Measurements from ENCODE around the gene GLT6D1. TPM values are rescaled to one million over a fixed set of nuclear protein-coding genes. Genes with fewer than 3 reads are reported as not detected.

Gene GLT6D1
- total and polyA plus RNA-seq, 3 donors from 2014 or later, result 0.47 to 1.6 TPM; not detected in 1

DNA sequence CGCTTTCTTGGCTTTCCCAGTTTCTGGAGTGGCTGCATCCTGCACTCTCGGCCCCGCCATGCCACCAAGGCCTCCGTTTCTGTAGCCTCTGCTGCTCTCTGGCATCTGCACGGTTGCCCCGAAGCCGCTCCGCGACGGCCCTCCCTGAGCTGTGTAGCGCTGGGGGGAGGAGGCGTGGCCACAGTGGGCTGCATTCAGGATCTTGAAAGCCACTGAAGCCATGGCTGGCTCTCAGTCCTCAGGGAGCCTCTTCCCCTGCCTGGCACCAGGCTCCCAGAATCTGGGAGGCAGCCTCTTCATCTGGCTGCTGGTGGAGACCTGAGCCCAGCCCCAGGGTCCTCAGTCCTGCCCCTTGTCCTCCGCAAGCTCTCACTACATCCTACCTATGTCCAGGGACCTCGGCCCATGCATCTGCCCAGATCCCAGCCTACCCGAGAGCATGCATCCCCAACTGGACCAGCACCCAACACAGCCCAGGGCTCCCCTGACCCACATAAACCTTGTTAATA is 52.7 kb downstream of the GLT6D1 start:
- no peak overlapping the region for H3K27ac ChIP-seq
- intact Hi-C loops (cut with DNase I; ENCODE audit: low total_unique reads), result no loop called here
- WGBS, 2 donors, result 77 to 79% methylated on average over 12 to 15 of the region's 15 CpGs
- TF ChIP-seq, protein P1, sequence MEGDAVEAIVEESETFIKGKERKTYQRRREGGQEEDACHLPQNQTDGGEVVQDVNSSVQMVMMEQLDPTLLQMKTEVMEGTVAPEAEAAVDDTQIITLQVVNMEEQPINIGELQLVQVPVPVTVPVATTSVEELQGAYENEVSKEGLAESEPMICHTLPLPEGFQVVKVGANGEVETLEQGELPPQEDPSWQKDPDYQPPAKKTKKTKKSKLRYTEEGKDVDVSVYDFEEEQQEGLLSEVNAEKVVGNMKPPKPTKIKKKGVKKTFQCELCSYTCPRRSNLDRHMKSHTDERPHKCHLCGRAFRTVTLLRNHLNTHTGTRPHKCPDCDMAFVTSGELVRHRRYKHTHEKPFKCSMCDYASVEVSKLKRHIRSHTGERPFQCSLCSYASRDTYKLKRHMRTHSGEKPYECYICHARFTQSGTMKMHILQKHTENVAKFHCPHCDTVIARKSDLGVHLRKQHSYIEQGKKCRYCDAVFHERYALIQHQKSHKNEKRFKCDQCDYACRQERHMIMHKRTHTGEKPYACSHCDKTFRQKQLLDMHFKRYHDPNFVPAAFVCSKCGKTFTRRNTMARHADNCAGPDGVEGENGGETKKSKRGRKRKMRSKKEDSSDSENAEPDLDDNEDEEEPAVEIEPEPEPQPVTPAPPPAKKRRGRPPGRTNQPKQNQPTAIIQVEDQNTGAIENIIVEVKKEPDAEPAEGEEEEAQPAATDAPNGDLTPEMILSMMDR (IDR thresholded peaks at IDR 0.05), result no peak
- no peak for TF ChIP-seq POLR2A (IDR thresholded peaks at IDR 0.05)
- no peaks in the 10 kb centered on the region for H3K9me3 ChIP-seq
- H3K36me3 ChIP-seq (ENCODE audit: low read depth, missing control alignments), result no peaks in the 10 kb centered on the region
- no peaks in the 10 kb centered on the region for H3K4me1 ChIP-seq
- no peaks in the 10 kb centered on the region for H3K27me3 ChIP-seq
- peak; percentile 1 for DNase-seq
- H3K4me3 ChIP-seq, result no peak overlapping the region

DNA sequence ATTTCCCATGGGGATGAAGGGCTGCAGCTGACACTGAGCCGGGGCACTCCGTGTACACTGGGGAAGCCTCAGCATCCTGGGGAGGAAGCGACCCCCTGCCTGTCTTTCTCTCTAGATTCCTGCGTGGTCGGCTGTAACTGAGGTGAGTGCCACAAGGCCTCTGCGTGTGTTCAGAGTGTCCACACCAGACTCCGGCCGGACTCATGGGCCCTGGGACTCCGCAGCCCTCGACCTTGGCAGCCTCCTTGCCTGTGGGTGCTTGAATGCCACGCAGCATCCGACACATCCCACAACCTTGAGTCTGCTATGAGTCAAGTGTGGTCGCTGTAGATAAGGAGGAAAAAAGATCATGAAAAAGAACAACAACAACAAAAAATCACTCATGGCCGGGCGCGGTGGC is 54.4 kb downstream of the GLT6D1 start:
- Histone ChIP-seq H3K27me3 (no peaks in the 10 kb centered on the region), H3K4me1 (no peaks in the 10 kb centered on the region), H3K9me3 (no peaks in the 10 kb centered on the region), H3K27ac (no peak overlapping the region), H3K4me3 (no peak overlapping the region), H3K36me3 (ENCODE audit: low read depth, missing control alignments) (no peaks in the 10 kb centered on the region)
- DNase-seq, result peak; percentile 12
- TF ChIP-seq POLR2A (IDR thresholded peaks at IDR 0.05), result no peak
- TF ChIP-seq, protein P1 (IDR thresholded peaks at IDR 0.05), result no peak
- intact Hi-C loops (cut with DNase I; ENCODE audit: low total_unique reads), result no loop called here
- 38 to 62% methylated on average over 9 to 16 of the region's 16 CpGs for WGBS, 2 donors

DNA sequence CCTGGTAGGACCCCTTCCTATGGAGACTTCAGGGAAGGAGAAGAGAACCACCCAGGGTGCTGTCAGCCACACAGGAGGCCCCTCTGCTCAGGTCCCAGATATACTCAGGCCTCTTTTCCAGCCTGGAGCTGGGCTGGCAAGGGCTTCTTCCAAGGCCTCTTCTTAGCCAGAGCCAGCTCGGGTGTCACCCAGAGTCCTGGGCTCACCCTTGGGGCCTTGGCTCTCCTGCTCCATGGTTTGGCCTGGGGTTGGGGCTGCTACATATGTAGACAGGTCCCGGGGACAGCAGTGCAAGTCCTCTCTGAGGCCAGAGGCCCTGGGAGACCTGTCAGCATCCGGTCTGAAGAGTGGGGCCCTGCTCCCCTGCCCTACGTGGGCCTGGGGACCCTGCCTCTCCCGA is 55.0 kb downstream of the GLT6D1 start:
- H3K9me3 ChIP-seq, result no peaks in the 10 kb centered on the region
- no peak overlapping the region for H3K4me3 ChIP-seq
- H3K4me1 ChIP-seq, result no peaks in the 10 kb centered on the region
- H3K36me3 ChIP-seq (ENCODE audit: low read depth, missing control alignments), result no peaks in the 10 kb centered on the region
- TF ChIP-seq, protein P1 (IDR thresholded peaks at IDR 0.05), result no peak
- TF ChIP-seq POLR2A (IDR thresholded peaks at IDR 0.05), result no peak
- no peaks in the 10 kb centered on the region for H3K27me3 ChIP-seq
- intact Hi-C loops (cut with DNase I; ENCODE audit: low total_unique reads), result no loop called here
- 71 to 84% methylated on average over 4 to 5 of the region's 5 CpGs for WGBS, 2 donors
- H3K27ac ChIP-seq, result no peak overlapping the region
- peak; percentile 4 for DNase-seq

DNA sequence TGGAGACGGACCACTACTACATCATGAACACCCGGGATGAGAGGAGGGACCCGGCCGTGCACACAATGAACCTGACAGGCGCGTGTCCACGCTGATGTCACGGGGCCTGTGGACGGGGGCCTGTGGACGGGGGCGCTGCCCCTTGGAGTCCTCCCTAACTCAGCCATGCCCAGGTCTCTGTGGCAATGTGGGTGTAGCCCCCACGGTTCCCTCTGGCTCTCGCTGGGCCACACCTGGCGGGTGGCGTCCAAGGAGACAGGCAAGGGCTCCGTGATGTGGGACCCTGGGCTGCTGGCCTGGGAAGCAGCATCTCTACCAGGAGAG is 55.7 kb downstream of the GLT6D1 start:
- intact Hi-C loops (cut with DNase I; ENCODE audit: low total_unique reads), result no loop called here
- H3K27me3 ChIP-seq, result no peaks in the 10 kb centered on the region
- TF ChIP-seq, protein P1 (IDR thresholded peaks at IDR 0.05), result no peak
- TF ChIP-seq POLR2A (IDR thresholded peaks at IDR 0.05), result no peak

DNA sequence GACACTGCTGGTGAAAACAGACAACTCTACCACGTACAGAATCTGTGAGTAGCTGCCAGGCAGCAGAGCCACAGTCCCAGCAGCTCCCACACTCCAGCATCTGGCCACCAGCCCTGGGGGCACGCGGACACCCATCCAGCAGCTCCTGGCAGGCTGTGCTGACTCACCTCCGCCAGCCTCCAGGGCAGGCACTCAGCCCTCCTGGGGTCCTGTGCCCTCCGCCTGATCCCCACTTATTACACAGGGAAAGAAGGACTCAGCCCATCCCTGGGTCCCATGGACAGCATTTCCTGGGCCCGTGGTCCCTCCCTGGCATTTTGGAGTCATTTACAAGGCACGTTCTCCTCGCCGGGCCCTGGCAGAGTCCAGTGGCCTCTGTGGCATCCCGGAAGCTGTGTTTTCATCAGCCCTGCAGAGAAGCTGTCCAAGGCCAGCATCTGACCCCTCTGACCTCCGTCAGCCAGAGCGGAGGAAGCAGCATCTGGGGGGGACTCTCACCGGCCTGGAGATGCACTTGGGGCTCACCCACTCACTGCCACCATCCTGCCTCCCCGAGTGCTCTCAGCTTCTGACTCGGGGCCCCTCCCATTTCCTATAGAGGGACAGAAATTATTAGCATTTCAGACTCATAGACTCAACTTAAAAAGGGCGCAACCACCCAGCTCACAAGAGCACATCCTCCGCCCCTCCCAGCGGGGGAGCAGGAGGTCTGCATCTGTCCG is 56.2 kb downstream of the GLT6D1 start:
- no peak for TF ChIP-seq POLR2A (IDR thresholded peaks at IDR 0.05)
- TF ChIP-seq, protein P1 (IDR thresholded peaks at IDR 0.05), result no peak
- Histone ChIP-seq H3K4me1 (no peaks in the 10 kb centered on the region), H3K4me3 (no peak overlapping the region), H3K27ac (no peak overlapping the region), H3K9me3 (no peaks in the 10 kb centered on the region), H3K27me3 (no peaks in the 10 kb centered on the region), H3K36me3 (ENCODE audit: low read depth, missing control alignments) (no peaks in the 10 kb centered on the region)
- peak; percentile 5 for DNase-seq
- intact Hi-C loops (cut with DNase I; ENCODE audit: low total_unique reads), result no loop called here
- 83% methylated on average over 6 to 19 of the region's 19 CpGs for WGBS, 2 donors

More for the DNA sequence above, 55.7 kb downstream of the GLT6D1 start:
- WGBS, 2 donors, result 96 to 100% methylated on average over 2 to 16 of the region's 16 CpGs
- Histone ChIP-seq H3K27ac (no peak overlapping the region), H3K4me3 (no peak overlapping the region), H3K36me3 (ENCODE audit: low read depth, missing control alignments) (no peaks in the 10 kb centered on the region), H3K9me3 (no peaks in the 10 kb centered on the region), H3K4me1 (no peaks in the 10 kb centered on the region)
- DNase-seq, result no peak

All from testis (tissue), 3 donors.